PC-9 (cell line): Measurements from ENCODE around the gene ZMYM2.

ENCODE experiments used
- CTCF ChIP-seq: fragments of 200-600 bp; sonication (generic); conservative IDR thresholded peaks from 2 replicates; pipeline ENCODE4 v1.6.1; 2017; ENCODE audit warnings: mixed run types, antibody characterized with exemption, mild to moderate bottlenecking, moderate library complexity
- EZH2 ChIP-seq: fragments of 200-600 bp; sonication (generic); IDR thresholded peaks from 2 replicates; pipeline ENCODE4 v1.8.0; 2017; ENCODE audit warnings: antibody characterized with exemption, low read depth

- TF ChIP-seq CTCF = no peak
- TF ChIP-seq EZH2 = no peak
Measured at GRCh38 chr13:20136781-20137703, 178.5 kb downstream of the ZMYM2 start.
